ENCODE measurements around the gene ZBTB22. TPM values are rescaled to one million over a fixed set of nuclear protein-coding genes. Genes with fewer than 3 reads are reported as not detected.
"Not testable (repeated sequence)": the region's sequence is repeated elsewhere in the genome, so short reads cannot be mapped to it uniquely, and the experiment has no call there.

The ZBTB22 gene
- total RNA-seq, result 14.3 and 16.4 TPM in 2 replicates

DNA sequence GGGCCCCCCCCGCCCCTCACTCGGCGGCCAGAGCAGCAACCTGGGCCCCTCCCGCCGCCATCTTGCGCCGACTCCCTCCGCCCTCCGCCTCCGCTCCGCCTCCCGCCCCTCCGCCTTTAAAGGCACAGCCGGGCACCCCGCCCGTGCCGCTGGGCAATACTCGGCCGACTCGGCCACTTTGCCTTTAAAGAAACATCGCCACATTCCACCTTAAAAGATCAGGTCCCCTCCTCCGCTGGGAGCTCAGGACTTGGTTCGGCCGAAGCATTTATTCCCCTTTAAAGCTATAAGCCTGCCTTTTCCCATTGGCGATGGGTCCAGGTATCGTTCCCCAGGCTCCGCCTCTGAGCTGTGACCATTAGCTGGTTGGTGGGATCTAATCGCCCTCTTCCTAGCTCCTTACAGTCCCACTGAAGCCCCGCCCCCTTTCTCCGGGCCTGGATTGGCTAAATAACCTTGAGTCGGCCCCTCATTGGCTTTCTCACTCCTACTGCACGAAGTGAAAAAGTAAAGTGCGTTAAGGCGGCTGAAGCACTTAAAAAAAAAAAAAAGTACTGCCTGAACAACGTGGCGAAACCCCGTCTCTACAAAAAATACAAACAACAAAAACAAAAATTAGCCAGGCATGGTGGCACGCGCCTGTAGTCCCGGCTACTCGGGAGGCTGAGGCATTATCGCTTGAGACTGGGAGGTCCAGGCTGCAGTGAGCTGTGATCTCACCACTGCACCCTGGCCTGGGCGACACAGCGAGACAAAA lies at the start of gene ZBTB22:
TSS of gene ZBTB22 (minus strand) at position 76 of the 757 bp plus-strand sequence. CDS start 828 bp downstream, outside the sequence.
- DNase-seq (ENCODE audit: low read depth, low spot score), result peak; percentile 98

DNA sequence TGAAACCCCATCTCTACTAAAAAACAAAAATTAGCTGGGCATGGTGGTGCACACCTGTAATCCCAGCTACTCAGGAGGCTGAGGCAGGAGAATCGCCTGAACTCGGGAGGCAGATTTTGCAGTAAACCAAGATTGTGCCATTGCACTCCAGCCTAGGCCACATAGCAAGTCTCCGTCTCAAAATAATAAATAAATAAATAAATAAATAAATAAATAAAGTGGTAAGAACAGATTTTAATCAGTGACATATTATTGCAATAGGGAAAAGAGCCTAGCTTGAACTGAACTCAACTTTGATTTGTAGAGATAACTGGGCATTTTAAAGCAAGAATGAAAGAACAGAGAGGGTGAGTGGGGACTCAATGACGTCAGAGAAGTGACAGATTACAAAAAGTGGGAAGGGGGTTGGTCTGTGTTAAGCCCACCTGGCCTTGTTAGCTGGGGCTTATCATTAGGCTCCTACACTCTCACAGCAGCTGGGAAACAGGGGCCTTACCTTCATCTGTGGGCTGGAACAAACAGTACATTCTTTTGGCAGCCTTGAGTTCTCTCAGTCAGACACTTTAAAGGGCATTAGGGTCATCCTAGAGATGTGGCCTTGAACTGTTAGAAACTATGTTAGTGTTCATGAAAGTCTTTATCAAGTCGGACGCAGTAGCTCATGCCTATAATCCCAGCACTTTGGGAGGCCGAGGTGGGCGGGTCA lies 49.6 kb upstream of the ZBTB22 start:
- DNase-seq (ENCODE audit: low read depth, low spot score), result no peak

DNA sequence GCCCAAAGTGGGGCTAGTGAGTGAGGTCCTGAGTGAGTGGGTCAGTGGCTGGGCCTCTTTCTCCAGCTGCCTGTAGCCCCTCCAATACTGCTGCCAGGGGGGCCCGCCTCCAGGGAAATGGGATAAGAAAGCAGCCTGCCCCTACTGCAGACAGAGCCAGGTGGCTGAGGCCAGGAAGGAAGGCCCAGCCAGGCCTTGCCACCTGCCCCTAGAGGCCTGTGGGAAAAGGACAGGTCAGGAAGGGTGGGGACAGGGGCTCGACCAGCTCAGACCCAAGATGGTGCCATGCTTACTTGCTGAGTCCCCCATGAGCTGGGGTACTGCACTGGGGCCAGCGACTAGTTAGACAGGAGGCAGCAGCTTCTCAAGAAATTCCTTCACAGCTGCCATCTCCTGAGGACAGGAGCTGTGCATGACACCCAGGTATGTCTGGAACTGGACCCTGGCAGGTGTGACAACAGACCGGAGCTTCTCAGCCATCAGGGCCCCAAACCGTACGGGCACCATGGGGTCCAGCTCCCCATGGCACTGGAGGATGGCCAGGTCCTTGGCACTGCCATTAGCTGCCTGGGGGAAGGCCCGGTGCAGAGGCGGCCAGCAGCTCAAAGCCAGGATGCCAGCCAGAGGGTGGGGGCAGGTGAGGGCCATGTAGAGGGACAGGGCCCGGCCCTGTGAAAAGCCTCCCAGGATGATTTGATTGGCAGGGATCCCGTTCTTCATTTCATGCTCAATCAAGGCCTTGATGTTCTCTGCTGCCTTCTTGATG lies 47.8 kb upstream of the ZBTB22 start:
- not testable (repeated sequence) for DNase-seq (ENCODE audit: low read depth, low spot score)

DNA sequence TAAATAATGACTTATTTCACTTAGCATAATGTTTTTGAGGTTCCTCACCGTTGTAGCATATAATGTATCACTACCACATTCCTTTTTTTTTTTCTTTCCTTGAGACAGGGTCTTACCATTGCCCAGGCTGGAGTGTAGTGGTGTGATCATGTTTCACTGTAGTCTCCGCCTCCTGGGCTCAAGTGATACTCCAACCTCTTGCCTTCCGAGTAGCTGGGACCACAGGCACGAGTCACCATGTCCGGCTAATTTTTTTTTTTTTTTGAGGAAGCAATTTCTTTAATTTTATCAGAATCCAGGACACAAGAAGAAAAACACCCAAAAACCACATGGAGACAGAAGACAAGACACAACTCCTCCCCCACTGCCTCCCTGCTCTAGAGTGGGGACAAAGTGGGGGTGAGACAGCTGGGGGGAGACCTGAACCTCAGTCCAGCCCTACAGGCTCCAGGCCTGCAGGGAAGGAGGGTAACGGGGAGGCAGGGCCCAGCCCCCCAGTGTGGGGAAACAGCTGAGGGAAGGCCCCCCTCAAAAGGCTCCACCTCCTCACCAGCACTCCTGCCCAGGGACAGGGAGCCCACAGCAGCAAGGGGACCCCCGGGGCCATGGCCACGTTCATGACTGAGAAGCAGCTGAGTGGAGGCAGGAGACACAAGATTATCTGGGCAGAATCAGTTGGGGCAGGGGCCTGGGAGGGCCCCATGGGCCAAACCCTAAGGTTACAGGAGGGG lies 47.1 kb upstream of the ZBTB22 start:
- DNase-seq (ENCODE audit: low read depth, low spot score), result not testable (repeated sequence)

- not testable (repeated sequence) for DNase-seq (ENCODE audit: low read depth, low spot score)
These were observed 45.9 kb upstream of the ZBTB22 start for GRCh38 chr6:33363486-33363885.

- no peak for DNase-seq (ENCODE audit: low read depth, low spot score)
These were observed 41.8 kb upstream of the ZBTB22 start for GRCh38 chr6:33359331-33359730.

- DNase-seq (ENCODE audit: low read depth, low spot score), result not testable (repeated sequence)
These were observed 39.8 kb upstream of the ZBTB22 start for GRCh38 chr6:33357160-33357871.

DNA sequence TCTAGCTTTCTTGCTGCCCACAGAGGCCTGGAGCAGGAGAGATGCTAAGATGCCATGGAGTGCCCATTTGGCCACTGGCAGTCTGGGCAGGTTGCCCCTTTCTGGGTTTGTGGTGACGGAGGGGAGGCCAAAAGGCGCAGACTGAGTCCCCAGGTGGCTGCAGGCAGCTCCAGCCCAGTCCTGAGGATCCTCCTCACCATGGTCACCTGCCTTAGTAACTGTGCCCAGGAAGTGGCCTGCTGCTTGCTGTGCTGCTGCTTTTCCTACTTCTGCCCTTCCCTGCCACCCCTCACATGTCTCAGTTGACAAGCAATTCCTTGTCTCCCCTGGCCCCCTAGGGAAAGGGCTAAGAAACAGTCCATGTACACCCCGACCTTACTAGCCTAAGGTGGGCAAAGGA lies 38.8 kb upstream of the ZBTB22 start:
- no peak for DNase-seq (ENCODE audit: low read depth, low spot score)

DNA sequence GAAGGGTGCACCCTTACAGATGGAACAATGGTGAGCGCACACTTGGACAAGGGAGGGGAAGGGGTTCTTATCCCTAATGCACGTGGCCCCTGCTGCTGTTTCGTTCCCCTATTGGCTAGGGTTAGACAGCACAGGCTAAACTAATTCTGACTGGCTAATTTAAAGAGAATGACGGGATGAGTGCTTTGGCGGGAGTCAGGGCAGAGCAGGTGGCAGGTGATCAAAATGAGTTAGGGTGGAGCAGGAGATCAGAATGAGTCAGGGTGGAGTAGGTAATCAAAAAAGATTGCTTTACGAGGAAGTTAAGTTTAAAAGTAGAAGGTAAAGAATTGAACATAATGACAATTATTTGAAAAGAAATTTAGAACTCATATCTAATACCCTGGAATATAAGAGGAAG lies 38.3 kb upstream of the ZBTB22 start:
- DNase-seq (ENCODE audit: low read depth, low spot score), result not testable (repeated sequence)

DNA sequence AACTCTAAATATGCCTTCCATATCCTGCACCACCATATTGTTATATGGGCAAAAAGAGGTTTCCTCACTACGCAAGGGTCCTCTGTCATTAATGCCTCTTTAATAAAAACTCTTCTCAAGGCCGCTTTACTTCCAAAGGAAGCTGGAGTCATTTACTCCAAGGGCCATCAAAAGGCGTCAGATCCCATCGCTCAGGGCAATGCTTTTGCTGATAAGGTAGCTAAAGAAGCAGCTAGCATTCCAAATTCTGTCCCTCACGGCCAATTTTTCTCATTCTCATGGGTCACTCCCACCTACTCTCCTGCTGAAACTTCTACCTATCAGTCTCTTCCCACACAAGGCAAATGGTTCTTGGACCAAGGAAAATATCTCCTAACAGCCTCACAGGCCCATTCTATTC lies 30.3 kb upstream of the ZBTB22 start:
- no peak for DNase-seq (ENCODE audit: low read depth, low spot score)

GRCh38 chr6:33346972-33347371 lies 29.4 kb upstream of the ZBTB22 start:
- not testable (repeated sequence) for DNase-seq (ENCODE audit: low read depth, low spot score)

DNA sequence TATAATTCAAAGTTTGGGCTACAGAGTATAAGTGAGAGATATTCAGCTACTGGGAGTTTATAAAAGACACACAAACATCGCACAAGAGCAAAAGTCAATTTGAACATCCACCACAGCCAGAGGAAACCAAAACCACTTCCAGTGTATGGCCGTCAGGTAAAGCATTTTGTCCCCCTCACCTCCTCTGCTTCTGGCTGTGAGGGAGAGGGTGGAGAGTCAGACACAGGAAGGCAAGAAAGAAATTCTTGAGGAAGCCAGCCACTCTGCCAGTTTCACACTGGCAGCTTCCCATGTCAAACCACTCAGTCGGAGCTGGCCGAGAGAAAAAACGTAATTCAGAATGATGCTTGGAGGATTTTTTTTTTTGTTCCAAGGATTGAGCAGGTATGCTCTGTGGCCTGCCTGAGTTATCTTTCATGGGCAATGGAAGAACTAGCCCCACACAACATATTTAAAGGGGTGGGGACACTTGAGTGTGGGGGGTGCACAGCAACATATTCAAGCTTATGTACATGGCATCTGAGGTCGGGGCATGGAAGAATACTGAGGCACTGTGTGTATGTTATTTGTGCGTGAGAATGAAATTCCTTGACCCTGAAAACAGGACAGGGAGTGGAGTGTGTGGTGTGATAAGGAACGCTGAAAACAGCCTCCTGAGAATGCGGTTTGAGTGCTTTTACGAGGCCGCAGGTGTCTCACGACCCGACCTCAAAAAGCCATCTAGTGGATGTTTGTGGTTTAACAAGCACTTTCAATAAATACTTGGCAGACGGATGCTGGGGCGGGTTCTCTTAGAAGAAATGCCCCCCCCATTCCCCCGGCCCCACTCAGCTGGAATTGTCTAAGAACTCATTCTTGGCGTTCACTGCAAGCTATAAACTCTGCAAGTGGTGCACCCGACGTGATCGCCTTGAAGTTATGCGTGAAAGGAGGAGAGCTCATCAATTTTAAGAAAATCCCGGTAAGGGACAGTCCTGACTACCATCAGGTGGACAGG lies 27.5 kb upstream of the ZBTB22 start:
- DNase-seq (ENCODE audit: low read depth, low spot score), result peak; percentile 33

DNA sequence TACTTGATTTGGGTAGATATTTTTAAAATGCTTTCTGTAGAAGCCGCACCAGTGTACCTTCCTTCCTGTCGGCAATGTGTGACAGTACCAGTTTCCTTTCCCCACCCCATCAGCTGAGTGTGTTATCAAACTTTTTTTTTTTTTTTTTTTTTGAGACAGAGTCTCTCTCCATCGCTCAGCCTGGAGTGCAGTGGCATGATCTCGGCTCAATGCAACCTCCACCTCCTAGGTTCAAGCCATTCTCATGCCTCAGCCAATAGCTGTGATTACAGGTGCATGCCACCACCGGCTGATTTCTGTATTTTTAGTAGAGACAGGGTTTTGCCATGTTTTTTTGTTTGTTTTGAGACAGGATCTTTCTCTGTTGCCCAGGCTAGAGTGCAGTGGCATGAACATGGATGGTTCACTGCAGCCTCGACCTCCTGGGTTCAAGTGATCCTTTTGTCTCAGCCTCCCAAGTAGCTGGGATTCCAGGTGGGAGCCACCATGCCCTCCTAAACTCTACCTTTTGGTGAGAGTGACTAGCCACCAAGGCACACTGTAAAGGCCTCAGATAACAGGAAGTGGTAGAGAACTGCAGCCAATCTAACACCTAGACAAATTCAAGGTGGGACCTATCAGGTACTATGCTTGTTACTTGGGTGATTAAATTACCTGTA lies 26.5 kb upstream of the ZBTB22 start:
- no peak for DNase-seq (ENCODE audit: low read depth, low spot score)

DNA sequence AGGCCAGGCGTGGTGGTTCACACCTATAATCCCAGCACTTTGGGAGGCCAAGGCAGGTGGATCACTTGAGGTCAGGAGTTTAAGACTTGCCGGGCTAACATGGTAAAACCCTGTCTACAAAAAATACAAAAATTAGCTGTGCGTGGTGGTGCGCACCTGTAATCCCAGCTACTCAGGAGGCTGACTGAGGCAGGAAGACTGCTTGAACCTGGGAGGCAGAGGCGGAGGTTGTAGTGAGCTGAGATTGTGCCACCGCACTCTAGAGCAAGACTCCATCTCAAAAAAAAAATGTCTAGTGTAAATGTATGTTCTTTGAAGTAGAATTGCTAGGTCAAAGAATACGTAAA lies 26.0 kb upstream of the ZBTB22 start:
- DNase-seq (ENCODE audit: low read depth, low spot score), result not testable (repeated sequence)

GRCh38 chr6:33339193-33339592 lies 21.6 kb upstream of the ZBTB22 start:
- no peak for DNase-seq (ENCODE audit: low read depth, low spot score)

DNA sequence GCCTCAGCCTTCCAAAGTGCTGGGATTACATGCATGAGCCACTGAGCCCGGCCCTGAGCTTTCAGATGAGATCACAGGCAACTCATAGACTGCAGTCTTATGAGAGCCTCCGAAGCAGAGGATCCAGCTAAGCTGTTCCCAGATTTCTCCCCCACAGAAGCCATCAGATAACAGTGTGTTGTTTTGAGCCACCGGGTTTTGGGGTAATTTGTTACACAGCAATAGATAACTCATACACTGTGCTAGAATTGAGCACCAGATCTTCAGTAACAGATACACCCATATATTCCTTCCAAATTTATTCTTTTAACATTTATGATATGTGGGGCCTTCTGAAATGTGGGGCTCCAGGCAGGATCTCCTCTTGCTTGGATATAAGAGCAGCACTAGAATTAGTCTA lies 19.0 kb upstream of the ZBTB22 start:
- DNase-seq (ENCODE audit: low read depth, low spot score), result no peak

- no peak for DNase-seq (ENCODE audit: low read depth, low spot score)
These were observed 18.4 kb upstream of the ZBTB22 start for GRCh38 chr6:33335916-33336315.

DNA sequence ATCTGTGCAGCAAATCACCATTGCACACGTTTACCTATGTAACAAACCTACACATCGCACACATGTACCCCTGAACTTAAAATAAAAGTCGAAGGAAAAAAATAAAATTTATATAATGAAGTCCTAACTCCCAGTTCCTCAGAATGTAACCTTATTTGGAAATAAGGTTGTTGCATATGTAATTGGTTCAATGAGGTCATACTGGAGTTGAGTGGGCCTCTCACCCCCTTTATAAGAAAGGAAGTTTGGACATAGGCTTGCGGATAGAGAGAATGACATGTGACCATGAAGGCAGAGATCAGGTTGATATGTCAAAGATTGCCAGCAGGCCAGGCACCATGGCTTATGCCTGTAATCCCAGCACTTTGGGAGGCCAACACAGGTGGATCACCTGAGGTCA lies 16.1 kb upstream of the ZBTB22 start:
- no peak for DNase-seq (ENCODE audit: low read depth, low spot score)

DNA sequence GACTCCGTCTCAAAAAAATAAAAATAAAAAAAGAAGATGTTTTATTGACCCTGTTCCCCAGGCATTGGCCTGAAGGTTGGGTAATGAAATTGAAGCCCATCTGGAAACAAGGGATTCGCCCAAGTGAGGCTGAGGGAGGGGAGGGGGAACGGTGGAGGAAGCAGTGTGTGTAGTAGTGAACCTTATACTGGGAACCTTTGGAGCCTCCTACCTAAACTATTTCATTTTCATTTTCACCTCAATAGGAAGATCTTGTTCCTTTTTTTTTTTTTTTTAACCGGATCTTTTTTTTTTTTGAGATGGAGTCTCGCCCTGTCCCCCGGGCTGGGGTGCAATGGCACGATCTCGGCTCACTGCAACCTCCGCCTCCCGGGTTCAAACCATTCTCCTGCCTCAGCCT lies 13.2 kb upstream of the ZBTB22 start:
- no peak for DNase-seq (ENCODE audit: low read depth, low spot score)

Data from pulmonary artery endothelial cell (primary cell).